ENCODE data around the gene SLC25A42.

SLC25A42 gene

DNA sequence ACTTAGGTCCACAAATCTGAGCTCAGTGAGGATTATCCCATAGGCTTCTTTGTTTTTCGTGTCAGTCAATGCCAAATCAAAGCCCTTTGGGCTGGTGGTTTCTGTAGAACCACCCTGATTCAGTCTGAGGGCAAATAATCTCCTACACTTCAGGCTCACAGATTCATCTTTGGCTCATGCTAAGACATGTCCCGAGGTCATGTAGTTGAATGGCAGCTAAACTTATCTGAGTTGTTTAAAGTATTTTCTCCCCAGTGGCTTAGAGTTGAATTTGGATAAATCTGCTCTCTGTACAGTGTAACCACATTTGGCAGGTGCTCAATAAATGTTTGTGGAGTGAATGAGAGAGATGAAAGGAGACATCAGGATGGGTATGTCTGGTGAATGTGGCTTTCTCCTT, 13.1 kb upstream of the SLC25A42 start:
- no peak for DNase-seq (ENCODE audit: low read depth in 2 of 2, low spot score in 1 of 2)

DNA sequence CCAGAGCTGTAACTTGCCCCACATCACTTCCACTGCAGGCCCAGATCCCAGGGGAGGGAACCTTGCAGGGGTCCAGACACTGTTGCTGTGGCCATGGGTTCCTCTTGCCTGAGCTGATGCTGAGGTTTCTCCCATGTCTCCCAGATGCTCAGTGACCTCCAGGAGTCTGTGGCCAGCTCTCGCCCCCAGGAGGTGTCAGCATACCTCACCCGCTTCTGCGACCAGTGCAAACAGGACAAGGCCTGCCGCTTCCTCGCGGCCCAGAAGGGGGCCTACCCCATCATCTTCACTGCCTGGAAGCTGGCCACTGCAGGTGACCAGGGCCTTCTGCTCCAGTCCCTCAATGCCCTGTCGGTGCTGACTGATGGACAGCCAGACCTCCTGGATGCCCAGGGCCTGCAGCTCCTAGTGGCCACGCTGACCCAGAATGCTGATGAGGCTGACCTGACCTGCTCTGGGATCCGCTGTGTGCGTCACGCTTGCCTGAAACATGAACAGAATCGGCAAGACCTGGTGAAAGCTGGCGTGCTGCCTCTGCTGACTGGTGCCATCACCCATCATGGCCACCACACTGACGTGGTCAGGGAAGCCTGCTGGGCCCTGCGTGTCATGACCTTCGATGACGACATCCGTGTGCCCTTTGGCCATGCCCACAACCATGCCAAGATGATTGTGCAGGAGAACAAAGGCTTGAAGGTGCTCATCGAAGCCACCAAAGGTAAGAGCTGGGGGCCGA, 12.1 kb upstream of the SLC25A42 start:
- no peak for DNase-seq (ENCODE audit: low read depth in 2 of 2, low spot score in 1 of 2)

GRCh38 chr19:19052921-19053320, 10.9 kb upstream of the SLC25A42 start:
- DNase-seq (ENCODE audit: low read depth in 2 of 2, low spot score in 1 of 2), result no peak

- DNase-seq (ENCODE audit: low read depth in 2 of 2, low spot score in 1 of 2), result peak in 1 of 2 donors; percentile 29
Observed at GRCh38 chr19:19053508-19054314, 10.1 kb upstream of the SLC25A42 start.

DNA sequence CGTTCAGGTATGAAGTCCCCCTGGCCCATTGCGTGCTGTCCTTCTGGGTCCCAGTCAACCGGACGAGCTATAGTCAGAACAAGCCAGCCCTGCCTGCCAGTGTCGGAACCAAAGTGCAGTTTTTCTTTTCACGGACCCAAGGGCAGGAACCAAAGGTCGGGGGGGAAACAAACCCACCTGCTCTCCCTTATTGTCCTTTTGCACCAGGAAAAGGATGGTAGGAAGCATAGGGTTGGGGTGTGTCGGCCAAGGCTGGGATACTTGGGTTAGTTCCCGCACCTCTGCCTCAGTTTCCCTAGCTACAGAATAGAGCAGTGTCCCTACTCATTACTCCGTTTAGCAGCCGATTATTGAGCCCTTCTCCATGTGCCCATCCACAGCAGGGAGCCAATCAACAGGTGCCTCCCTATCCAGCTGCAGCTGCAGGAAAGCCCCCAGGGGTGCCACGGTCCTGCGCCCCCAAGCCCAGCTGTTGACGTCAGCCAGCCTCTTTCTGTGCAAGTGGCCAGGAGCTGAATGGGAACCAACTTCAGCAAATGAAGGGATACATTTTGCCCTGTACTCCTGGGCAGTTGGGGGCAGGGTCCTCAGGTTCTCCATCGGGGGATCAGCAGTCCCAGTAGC, 9.4 kb upstream of the SLC25A42 start:
- DNase-seq (ENCODE audit: low read depth in 2 of 2, low spot score in 1 of 2), result no peak

DNA sequence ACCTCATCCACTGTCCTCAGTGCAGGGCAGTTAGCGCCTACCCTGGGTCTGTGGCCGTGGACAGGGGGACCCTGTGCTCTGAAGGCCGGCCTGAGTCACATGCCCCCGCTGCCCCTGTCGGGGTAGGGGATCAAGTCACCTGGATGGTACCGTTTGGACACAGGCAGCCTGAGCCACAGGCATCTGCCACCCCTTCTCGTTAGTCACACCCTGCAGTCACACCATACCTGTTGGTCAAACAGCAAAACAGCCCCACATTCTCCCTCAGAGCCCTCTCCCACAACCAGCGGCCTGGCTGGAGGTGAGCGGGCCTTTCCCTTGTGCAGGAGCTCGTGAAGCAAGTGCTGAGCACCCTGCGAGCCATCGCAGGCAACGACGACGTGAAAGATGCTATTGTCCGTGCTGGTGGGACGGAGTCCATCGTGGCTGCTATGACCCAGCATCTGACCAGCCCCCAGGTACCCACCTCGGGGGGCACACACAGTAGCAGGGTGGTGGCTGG, 8.8 kb upstream of the SLC25A42 start:
- DNase-seq (ENCODE audit: low read depth in 2 of 2, low spot score in 1 of 2), result no peak

- no peak for DNase-seq (ENCODE audit: low read depth in 2 of 2, low spot score in 1 of 2)
Observed at GRCh38 chr19:19055701-19056100, 8.1 kb upstream of the SLC25A42 start.

GRCh38 chr19:19056636-19057275, 7.0 kb upstream of the SLC25A42 start:
- DNase-seq (ENCODE audit: low read depth in 2 of 2, low spot score in 1 of 2), result no peak

DNA sequence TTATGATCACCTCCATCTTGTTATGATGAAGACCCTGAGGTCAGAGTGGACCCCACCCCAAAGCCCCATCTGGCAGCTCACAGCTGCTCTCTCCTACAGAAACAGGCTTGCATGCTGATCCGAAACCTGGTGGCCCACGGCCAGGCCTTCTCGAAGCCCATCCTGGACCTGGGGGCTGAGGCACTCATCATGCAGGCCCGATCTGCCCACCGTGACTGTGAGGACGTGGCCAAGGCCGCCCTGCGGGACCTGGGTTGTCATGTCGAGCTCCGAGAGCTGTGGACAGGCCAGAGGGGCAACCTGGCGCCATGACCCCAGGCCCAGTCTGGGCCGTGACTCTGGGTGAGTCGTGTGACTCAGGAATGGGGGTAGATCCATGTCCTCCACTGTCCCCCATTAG, 6.5 kb upstream of the SLC25A42 start:
- no peak for DNase-seq (ENCODE audit: low read depth in 2 of 2, low spot score in 1 of 2)

- DNase-seq (ENCODE audit: low read depth in 2 of 2, low spot score in 1 of 2), result no peak
Observed at GRCh38 chr19:19057720-19058119, 6.1 kb upstream of the SLC25A42 start.

GRCh38 chr19:19059018-19059836, 4.6 kb upstream of the SLC25A42 start:
- DNase-seq (ENCODE audit: low read depth in 2 of 2, low spot score in 1 of 2), result no peak

- DNase-seq (ENCODE audit: low read depth in 2 of 2, low spot score in 1 of 2), result no peak
Observed at GRCh38 chr19:19059837-19060611, 3.8 kb upstream of the SLC25A42 start.

- DNase-seq (ENCODE audit: low read depth in 2 of 2, low spot score in 1 of 2), result no peak
Observed at GRCh38 chr19:19061506-19061905, 2.3 kb upstream of the SLC25A42 start.

- no peak for DNase-seq (ENCODE audit: low read depth in 2 of 2, low spot score in 1 of 2)
Observed at GRCh38 chr19:19062454-19063182, 1.2 kb upstream of the SLC25A42 start.

DNA sequence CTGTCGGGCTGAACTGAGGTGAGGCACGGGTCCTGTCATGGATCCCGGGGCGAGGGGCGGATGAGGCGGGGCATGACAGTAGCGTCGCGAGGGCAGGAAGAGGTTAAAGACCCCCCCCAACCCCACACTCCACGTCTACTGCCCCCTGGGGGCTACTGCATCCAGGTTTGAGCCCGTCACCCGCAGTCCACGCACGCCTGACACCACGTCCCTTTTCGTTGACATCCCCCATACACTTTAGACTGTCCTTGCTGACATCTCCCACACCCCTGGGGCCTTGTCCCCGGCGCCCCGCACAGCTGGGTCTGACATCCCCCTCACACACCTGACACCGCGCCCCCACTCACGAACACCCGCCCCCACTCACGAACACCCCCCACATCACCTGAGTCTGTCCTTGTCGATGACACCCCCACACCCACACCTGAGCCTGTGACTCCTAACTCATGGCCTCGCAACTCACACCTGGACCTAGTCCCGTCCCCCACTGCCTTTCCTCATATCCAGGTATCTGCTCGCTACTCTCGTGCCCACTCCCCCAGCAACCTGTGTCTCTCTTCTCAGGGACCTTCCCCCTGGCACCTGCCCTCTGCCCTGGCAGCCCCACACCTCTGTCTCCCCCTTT, 416 bp downstream of the SLC25A42 start:
- DNase-seq (ENCODE audit: low read depth in 2 of 2, low spot score in 1 of 2), result peak in 1 of 2 donors; percentile 31

DNA sequence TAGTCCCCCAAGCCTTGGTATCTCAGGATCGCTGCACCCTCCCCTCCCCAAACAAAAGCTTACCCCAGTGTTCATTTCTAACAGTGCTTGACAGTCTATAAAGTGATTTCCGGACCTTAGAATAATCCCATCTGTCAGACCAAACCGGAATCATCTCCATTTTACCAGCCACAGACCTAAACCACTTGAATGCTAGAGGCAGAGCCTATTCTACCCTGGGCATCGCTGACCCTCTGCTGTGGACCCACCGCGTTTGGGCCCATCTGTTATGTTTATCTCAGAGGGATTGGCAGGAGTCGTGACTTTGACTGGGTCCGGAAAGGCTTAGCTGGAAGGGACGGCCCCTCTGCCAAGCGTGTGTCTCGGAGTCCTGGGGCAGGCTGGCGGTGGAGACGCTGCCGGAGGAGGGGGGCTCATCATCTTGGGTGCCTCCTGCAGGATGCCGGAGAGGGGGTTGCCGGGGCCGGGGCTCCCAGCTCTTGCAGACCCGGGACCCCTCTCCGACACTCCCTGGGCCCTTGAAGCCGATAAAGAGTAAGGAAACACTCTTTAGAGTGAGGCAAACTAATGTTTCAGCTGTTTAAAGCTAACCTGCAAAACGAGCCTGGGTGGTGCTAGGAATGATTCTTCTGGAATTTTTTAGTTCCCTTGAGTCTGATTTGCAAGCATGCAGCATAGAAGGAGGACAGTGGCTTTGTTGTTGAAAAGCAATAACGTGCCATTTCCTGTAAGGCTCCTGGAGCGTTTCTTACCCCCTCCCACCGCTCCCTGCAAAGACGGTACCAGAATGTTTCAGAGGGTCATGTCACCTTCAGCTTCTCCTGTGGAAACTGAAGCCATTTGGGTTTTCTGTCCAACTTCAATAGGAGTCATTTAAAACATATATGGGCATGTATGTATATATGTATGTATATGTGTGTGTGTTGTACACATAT, 1.3 kb downstream of the SLC25A42 start:
- no peak for DNase-seq (ENCODE audit: low read depth in 2 of 2, low spot score in 1 of 2)

DNA sequence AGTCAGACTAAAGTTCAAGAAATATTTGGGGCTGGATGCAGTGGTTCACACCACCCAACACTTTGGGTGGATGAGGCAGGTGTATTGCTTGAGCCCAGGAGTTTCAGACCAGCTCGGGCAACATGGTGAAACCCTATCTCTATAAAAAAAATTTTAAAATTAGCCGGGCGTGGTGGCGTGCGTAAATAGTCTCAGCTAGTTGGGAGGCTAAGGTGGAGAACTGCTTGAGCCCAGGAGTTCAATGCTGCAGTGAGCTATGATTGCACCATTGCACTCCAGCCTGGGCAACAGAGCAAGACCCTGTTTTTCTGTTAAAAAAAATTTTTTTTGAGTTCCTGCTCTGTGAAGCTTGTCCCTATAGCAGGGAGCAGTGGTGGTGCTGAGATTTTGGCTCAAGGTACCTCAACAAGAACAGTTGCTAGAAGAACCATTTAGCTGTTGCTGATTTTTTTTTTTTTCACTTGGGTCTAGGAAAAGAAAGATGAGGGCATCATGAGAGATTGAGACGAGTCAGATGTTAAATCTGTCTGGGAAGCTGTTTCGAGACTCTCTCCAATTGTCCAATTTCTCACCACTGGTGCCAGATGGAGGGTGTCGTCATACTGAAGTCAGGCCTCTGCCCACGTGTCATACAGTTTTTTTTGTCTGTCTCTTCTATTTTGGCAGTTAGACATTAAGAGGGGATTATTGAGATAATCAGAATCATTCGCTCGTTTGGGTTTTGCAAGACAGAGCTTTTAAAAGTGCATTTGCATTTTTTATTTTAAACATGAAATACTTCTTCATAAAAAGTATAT, 3.7 kb downstream of the SLC25A42 start:
- DNase-seq (ENCODE audit: low read depth in 2 of 2, low spot score in 1 of 2), result no peak
